ENCODE measurements around the gene MARCOL. TPM values are rescaled to one million over a fixed set of nuclear protein-coding genes. Genes with fewer than 3 reads are reported as not detected.
"Not testable (repeated sequence)": the region's sequence is repeated elsewhere in the genome, so short reads cannot be mapped to it uniquely, and the experiment has no call there.

Gene MARCOL
- polyA plus RNA-seq, 4 donors = 0.12 TPM; not detected in 3

DNA sequence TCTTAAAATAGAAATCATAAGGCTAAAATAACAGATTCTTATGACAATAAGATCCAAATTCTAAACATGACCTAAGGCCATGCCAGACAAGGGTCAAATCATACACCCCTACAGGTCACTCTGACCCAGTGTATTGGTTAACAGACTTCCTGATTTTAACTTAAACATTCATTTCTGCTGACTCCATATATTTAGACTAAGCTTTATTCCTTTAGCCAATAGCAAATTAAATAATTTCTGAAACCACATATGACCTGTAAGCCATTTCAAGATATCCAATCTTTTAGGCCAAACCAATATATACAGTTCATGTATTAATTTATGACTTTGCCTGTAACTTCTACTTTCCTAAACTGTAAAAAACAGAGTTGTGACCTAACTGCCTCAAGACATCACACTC is 22.9 kb downstream of the MARCOL start:
- DNase-seq (ENCODE audit: low read depth in 4 of 4, low spot score in 3 of 4) = no peak

DNA sequence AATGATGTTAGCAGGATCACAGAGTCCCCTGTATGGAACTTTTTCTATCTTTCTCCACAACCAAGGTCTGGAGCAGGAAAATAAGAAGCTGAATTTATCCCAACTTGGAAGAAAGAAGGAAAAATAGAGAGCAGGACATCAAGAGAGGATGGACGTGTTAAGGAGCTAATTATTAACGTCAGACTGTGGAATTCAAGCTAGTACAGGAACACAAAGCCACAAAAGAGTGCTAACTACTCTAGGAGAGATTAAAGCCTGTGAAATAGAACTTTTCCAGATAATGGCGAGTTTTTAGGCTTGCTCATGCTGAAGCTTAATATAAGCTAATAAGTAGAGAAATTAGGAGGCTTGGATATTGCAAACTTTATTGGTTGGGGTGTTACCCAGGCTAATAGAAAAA is 29.6 kb downstream of the MARCOL start:
- DNase-seq (ENCODE audit: low read depth in 4 of 4, low spot score in 3 of 4) = no peak

DNA sequence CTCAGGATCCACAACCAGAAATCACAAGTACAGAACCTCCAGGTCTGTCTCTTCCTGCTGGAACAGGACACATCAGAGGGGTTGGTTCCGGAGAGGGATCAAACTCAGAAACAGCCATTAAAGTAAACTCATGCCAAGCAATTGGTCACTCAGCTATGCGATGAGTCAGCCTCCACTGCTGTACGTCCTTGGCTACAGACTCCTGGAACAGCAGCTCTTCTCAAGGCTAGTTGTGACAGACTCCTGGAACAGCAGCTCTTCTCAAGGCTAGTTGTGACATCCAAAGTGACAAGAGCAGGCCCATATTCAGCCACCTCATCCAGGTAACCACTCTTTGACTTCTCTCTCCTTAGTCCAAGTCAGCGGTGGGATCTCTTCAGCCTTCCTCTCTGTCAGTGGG is 30.2 kb downstream of the MARCOL start, which contains the start of gene SPINK13:
TSS of gene SPINK13 (plus strand) at position 229 of the 400 bp plus-strand sequence. CDS start 1,279 bp downstream, outside the sequence.
- no peak for DNase-seq (ENCODE audit: low read depth in 4 of 4, low spot score in 3 of 4)

DNA sequence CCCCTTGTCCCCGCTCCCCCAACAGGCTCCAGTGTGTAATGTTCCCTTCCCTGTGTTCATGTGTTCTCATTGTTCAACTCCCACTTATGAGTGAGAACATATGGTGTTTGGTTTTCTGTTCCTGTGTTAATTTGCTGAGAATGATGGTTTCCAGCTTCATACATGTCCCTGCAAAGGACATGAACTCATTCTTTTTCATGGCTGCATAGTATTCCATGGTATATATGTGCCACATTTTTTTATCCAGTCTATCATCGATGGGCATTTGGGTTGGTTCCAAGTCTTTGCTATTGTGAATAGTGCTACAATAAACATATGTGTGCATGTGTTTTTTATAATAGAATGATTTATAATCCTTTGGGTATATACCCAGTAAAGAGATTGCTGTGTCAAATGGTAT is 36.8 kb downstream of the MARCOL start:
- DNase-seq (ENCODE audit: low read depth in 4 of 4, low spot score in 3 of 4) = not testable (repeated sequence)

DNA sequence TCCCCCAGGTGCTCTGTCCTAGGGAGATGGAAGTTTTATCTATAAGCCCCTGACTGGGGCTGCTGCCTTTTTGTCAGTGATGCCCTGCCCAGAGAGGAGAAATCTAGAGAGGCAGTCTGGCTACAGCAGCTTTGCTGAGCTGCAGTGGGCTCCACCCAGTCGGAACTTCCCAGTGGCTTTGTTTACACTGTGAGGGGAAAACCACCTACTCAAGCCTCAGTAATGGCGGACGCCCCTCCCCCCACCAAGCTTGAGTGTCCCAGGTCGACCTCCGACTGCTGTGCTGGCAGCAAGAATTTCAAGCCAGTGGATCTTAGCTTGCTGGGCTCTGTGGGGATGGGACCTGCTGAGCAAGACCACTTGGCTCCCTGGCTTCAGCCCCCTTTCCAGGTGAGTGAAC is 42.6 kb downstream of the MARCOL start:
- not testable (repeated sequence) for DNase-seq (ENCODE audit: low read depth in 4 of 4, low spot score in 3 of 4)

DNA sequence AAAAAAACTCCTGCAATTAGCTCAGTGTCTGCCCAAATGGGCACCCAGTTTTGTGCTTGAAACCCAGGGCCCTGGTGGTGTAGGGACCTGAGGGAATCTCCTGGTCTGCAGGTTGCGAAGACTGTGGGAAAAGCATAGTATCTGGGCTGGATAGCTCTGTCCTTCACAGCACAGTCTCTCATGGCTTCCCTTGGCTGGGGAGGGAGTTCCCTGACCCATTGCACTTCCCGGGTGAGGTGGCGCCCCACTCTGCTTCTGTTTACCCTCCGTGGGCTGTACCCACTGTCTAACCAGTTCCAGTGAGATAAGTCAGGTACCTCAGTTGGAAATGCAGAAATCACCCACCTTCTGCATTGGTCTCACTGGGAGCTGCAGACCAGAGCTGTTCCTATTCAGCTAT is 43.0 kb downstream of the MARCOL start:
- not testable (repeated sequence) for DNase-seq (ENCODE audit: low read depth in 4 of 4, low spot score in 3 of 4)

DNA sequence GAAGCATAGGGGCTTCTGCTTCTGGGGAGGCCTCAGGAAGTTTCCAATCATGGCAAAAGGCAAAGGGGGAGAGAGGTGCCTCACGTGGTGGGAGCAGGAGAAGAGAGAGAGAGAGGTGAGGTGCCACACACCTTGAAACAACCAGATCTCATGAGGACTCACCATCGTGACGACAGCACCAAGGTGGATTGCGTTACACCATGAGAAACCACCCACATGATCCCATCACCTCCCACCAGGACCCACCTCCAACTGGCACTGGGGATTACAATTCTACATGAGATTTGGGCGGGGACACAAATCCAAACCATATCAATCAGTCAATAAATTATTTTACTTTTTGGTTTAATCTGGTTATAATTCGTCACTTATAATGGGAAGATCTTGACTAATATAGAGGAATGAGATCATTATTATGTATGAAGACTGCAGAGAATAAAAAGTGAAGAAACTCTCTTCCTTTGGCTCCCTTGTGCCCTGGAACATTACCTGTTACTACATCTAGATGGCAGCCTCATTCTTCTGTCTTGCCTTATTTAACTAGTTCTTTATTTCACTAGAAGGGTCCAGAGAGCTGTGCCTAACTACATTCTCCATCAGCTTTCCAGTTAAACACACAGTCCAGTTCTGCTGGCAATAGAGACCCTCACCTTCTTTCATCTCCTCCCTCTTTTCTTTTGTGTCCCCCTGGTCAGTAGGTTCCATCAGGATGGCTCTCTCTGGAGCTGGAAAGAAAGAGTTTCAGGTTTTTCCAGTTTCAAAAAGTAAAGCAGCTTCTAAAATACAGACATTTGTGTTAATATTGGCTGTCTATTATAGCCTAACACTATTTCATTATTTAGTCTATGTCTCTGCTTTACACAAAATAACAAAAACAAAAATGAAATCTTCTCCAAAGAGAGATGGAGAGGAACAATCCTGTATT is 52.2 kb downstream of the MARCOL start:
- no peak for DNase-seq (ENCODE audit: low read depth in 4 of 4, low spot score in 3 of 4)

Other genes with a start within 250 kb of the MARCOL start
- under 1 TPM; 0.29 to 0.63 (median 0.38) TPM for gene SPINK5, start 174.5 kb upstream of the MARCOL start, polyA plus RNA-seq (ENCODE audit: insufficient read length in 4 of 4)
- gene SPINK14, start 70.0 kb upstream of the MARCOL start, polyA plus RNA-seq (ENCODE audit: insufficient read length in 4 of 4) = not detected
- gene SPINK6, start 35.5 kb upstream of the MARCOL start, polyA plus RNA-seq (ENCODE audit: insufficient read length in 4 of 4) = not detected
- under 1 TPM in 2 of 4 donors, not detected in 2; 0.31 to 0.58 TPM for gene SPINK13, start 30.3 kb downstream of the MARCOL start, polyA plus RNA-seq (ENCODE audit: insufficient read length in 4 of 4)
- gene SPINK7, start 73.9 kb downstream of the MARCOL start, polyA plus RNA-seq (ENCODE audit: insufficient read length in 4 of 4) = under 1 TPM in 3 of 4 donors, not detected in 1; 0.14 to 0.25 (median 0.19) TPM
- under 1 TPM in 2 of 4 donors, not detected in 2; 0.13 to 0.39 TPM for gene SPINK9, start 97.0 kb downstream of the MARCOL start, polyA plus RNA-seq (ENCODE audit: insufficient read length in 4 of 4)
- gene FBXO38, start 145.4 kb downstream of the MARCOL start, polyA plus RNA-seq (ENCODE audit: insufficient read length in 4 of 4) = 10 to 100 TPM; 41.3 to 49.8 (median 44.8) TPM

Data from right renal pelvis (tissue), 4 donors.